ENCODE measurements around the gene DRP2.
"Not testable (repeated sequence)": the region's sequence is repeated elsewhere in the genome, so short reads cannot be mapped to it uniquely, and the experiment has no call there.

Gene DRP2, protein sequence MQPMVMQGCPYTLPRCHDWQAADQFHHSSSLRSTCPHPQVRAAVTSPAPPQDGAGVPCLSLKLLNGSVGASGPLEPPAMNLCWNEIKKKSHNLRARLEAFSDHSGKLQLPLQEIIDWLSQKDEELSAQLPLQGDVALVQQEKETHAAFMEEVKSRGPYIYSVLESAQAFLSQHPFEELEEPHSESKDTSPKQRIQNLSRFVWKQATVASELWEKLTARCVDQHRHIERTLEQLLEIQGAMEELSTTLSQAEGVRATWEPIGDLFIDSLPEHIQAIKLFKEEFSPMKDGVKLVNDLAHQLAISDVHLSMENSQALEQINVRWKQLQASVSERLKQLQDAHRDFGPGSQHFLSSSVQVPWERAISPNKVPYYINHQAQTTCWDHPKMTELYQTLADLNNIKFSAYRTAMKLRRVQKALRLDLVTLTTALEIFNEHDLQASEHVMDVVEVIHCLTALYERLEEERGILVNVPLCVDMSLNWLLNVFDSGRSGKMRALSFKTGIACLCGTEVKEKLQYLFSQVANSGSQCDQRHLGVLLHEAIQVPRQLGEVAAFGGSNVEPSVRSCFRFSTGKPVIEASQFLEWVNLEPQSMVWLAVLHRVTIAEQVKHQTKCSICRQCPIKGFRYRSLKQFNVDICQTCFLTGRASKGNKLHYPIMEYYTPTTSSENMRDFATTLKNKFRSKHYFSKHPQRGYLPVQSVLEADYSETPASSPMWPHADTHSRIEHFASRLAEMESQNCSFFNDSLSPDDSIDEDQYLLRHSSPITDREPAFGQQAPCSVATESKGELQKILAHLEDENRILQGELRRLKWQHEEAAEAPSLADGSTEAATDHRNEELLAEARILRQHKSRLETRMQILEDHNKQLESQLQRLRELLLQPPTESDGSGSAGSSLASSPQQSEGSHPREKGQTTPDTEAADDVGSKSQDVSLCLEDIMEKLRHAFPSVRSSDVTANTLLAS

DNA sequence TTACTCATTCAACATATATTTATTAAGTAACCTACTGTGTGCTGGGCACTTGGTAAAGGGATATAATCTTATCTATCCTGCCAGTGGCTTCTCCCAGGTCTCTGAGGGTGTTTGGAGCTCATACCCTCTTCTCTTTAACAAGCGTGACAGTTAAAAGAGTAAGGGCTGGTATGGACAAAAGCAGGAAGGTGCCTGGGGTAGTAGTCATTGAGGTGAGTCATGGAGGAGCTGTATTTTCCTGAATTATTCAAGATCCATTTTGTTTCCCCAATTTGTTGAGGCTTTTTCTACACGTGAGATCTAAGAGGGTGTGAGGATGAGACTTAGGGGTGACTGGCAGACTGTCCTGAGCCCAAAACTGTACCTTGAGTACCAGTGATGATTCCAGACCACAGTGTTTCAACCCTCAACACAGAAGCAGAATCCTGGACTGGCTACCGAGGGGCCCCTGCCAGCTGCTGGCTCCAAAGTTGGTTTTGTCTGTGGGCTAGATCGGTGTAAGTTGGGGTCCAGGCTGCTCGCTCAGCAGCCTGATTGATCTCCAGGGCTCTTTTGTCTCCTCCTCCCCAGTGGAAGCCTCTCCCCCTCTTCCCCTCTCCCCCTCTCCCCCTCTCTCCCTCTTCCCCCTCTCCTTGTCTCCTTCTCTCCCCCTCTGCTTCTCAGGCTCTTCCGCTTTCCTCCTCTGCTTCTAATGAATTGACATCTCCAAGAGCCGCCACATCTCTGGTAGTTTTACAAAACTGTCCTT lies at the start of gene DRP2:
Gene DRP2 (plus strand): TSS at position 671 of the 748 bp plus-strand sequence. CDS start 11,862 bp downstream, outside the sequence.
- DNase-seq: no peak

DNA sequence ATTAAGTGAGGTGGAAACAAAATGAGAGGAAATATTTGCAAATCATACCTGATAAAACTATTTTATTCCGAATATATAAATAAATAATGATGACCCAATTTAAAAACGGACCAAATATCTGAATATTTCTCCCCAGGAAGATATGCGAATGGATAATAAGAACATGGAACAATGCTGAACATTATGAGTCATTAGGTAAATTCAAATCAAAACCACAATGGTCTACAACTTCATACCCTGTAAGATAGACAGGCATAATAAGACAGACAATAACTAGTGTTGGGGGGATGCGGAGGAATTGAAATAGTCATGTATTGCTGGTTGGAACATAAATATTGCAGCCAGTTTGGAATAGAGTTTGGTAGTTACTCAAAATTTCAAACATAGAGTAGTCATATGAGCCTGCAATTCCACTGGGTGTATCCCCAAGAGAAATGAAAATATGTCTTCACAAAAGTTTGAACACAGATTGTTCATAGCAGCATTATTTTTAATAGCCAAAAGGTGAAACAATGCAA lies 47.6 kb upstream of the DRP2 start:
- no peak for DNase-seq

DNA sequence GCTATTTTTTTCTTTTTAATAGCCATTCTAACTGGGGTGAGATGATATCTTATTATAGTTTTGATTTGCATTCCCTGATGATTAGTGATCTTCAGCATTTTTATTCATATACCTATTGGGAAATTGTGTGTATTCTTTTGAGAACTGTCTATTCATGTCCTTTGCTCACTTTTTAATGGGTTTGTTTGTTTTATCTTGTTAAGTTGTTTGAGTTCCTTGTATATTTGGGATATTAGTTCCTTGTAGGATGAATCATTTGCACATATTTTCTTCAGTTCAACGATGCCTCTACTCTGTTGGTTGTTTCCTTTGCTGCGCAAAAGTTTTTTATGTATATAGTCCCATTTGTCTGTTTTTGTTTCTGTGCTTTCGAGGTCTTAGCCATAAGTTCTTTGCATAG lies 43.1 kb upstream of the DRP2 start:
- DNase-seq: no peak

DNA sequence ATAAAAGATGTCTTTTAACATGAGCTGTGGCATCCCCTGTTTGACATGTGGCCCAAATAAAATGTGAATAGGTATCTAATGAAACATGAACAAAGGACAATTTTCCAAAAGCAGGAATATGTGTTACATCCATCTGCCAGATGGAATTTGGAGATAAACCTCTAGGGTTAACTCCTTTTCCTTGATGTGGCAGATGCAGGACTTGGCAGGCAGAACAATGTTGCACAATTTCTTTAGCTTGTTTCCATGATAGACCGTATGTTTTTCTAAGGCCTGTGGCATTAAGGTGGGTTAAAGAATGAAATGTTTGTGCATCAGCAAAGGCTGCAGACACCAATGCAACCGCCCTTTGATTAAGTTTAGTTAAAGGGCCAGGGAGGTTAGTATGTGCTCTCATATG lies 34.7 kb upstream of the DRP2 start:
- DNase-seq: not testable (repeated sequence)

- not testable (repeated sequence) for DNase-seq
Observed at GRCh38 chrX:101187961-101188360, 31.6 kb upstream of the DRP2 start.

GRCh38 chrX:101190736-101191135 lies 28.9 kb upstream of the DRP2 start:
- no peak for DNase-seq

- DNase-seq: no peak
Observed at GRCh38 chrX:101191217-101191750, 28.3 kb upstream of the DRP2 start.

DNA sequence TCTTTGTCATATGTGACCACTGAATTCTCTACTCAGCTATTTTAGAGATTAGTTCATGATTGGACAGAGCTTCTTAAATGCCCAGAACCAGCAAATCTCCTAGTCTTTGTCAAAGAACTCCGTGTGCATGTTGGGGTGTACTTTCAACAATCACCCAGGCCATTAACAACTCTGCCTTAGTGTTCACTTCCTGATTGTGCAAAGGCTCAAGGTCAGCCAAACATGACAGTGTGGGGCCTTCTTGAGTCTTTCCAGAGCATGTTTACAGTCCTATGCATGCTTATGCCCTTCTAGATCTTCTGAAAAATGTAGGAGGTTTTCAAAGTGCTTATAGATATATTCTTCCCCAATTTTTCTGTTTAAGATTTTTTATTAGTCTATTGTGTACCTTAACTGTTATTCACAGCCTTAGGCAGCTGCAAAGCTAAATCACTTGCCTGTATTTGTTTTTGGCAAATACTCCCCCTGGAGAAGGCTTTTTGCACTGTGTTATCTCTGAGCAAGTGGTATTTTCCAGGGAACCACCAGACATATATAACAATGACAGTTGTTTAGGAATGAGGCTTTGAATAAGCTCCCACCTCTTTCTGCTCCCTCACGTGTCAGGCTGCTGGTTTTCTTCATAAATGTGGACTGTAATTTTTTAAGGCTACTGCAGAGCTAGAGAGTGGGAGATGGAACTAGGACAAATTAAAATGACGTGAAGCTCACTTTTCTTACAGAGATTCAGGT lies 24.0 kb upstream of the DRP2 start:
- DNase-seq: no peak

- no peak for DNase-seq
Observed at GRCh38 chrX:101203761-101204351, 15.7 kb upstream of the DRP2 start.

DNA sequence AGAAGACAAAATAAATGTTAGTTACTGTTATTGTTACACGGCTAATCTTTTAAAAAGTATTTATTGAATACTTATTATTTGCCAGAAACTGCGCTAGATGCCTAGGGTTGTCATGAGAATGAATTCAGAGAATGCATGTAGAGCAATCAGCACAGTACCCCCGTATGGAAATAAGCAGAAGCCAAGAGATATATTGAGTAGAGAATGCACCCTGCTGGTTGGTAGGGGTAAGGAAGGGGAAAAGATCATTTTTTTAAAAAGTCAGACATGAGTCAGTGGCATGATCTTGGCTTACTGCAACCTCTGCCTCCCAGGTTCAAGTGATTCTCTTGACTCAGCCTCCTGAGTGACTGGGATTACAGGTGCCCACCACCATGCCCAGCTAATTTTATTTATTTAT lies 13.1 kb upstream of the DRP2 start:
- peak in 1 of 2 donors; percentile 4 for DNase-seq

- no peak for DNase-seq
Observed at GRCh38 chrX:101208152-101208905, 11.3 kb upstream of the DRP2 start.

DNA sequence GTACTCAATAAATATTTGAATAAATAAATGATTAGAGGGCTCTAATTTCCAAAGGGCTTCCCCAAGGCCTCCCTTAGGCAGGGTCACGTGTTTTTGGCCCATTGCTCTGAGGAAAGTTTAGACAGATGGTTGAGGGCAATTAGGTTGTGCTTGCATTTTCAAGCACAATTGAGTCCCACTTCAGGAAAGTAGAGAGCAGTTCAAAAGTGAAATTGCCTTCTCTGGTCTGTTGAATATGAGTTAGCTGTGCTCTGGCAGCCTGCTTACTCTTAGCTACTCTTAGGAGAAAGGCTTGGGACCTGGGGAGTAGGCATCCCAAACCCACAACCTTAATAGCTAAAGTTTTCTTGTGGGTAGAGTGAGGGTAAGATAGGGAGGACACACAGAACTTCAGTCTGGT lies 9.0 kb upstream of the DRP2 start:
- no peak for DNase-seq

DNA sequence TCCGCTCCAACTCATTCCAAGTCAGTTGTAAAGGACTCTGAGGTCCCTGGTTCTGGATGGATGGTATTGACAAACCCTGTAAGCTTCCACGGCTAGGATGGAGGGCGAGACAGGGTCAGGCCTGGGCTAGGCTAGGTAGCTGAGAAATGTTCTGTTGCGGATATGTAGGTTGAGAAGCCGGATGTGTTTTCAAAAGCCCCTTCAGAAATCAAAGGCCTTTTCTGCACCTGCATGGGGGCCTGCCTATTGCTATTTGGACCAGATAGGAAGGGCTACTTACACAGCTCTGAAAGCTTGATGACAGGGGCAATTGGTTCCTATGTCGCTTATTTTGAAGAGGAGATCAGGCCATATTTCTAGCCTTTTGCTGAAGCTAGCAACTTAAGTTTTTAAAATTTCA lies 1.9 kb upstream of the DRP2 start:
- DNase-seq: no peak

- no peak for DNase-seq
Observed at GRCh38 chrX:101219864-101220346, 319 bp downstream of the DRP2 start.

- DNase-seq: no peak
Observed at GRCh38 chrX:101220662-101221260, 1.2 kb downstream of the DRP2 start.

DNA sequence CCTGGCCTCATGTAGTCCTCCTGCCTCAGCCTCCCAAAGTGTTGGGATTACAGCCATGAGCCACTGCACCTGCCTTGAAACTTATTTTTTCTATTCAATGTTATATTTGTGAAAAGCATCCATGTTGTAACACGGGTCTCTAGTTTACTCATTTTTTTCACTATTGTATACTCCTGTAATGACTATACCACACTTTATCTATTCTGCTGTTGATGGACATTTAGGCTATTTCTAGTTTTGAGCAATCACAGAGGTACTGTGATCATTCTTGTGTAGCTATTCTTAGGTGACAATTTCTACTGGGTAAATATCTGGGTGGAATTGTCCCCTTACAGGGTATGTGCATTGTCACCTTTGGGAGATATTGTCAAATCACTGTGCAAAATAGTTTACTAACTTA lies 3.6 kb downstream of the DRP2 start:
- DNase-seq: no peak

DNA sequence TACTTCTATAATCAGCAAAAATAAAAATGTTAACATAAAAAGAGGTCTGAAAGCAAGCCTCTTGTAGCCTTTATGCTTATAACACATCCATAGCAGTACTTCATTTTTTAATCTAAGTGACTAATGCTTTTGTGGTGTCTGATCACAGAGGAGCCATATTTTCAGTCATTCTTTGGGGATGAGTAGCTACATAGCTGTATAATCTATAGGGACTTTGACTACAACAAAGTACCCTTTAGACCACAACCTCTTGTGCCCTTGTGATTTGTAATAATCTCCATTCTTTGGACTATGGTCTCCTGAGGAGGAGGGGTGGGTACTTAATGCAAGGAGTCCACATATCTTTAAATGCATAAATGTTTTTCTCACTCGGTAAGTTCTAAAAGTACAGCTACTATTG lies 9.6 kb downstream of the DRP2 start:
- DNase-seq: no peak

DNA sequence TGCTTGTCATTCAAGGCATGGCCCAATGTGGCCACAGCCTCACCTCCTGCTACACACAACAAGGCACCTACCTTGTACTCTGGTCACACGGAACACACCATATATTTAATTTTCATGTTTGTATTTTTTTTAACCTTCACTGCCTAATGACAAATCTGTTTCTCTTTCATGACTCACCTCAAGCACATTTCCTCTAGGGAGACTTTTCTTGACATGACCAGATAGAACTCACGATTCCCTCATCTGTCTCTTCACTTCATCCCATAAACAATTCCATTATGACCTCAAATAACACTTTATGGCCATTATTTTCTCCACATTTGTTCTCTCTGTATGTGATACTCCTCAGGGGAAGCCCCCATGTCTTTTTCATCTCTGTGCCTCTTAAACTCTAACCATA lies 11.1 kb downstream of the DRP2 start:
- DNase-seq: no peak

GRCh38 chrX:101231080-101231479 lies 11.5 kb downstream of the DRP2 start:
- no peak for DNase-seq

DNA sequence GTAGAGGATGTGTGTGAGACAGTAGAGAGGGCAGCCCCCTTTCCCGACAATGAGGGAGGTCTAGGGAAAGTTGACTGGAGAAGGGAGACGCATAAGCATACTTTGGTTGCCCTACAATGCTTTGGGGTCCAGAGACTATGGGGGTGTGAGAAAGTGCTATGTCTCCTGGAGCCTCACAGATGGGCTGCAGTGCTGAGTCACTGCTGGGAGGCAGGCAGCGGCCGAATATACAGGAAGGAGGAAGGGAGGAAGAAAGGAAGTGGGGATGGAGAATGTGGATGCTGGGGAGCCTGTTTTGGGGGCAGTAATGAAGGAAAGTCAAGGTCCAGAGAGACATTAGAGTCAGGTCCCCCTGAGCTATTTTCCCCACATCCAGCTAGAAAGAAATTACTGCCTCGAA lies 12.7 kb downstream of the DRP2 start:
- DNase-seq: no peak
